GM12878 (cell line): ENCODE results near the gene EEF1A2. TPM values are rescaled to one million over a fixed set of nuclear protein-coding genes. Genes with fewer than 3 reads are reported as not detected.

Experiments
- ATAC-seq: fragments of 200-7000 bp; cut with Tn5 transposase; 3 replicates; pipeline ENCODE4 v1.9.1; 2020; ENCODE audit warnings: mild to moderate bottlenecking, moderate library complexity
- BruUV-seq: library from RNA; stranded (reverse); fragments of 400-500 nt; replicated peaks from 2 replicates; lab custom pipeline; 2021; lab: Mats Ljungman, UMichigan
- CTCF ChIA-PET: fragments of 300-600 bp; sonication (Branson Sonifier 250); formaldehyde crosslinking; extraction: SDS; loops from one replicate; lab custom pipeline; 2021; ENCODE audit warnings: inconsistent platforms; lab: Yijun Ruan, JAX
- POLR2A ChIA-PET: fragments of 350-600 bp; formaldehyde crosslinking; extraction: SDS; loops from one replicate; lab custom pipeline; 2021; ENCODE audit warnings: inconsistent platforms; lab: Charles Lee
- RAD21 ChIA-PET: fragments of 300-600 bp; sonication (Branson Sonifier 250); formaldehyde crosslinking; loops from one replicate; lab custom pipeline; 2023; ENCODE audit warnings: antibody characterized with exemption; ENCODE audit not compliant: unreplicated experiment; lab: Charles Lee
- SMC1A ChIA-PET: fragments of 300-600 bp; sonication (Branson Sonifier 250); formaldehyde crosslinking; loops from one replicate; lab custom pipeline; 2023; ENCODE audit not compliant: unreplicated experiment, uncharacterized antibody; lab: Charles Lee
- DNase-seq: peaks from one replicate; pipeline ENCODE4 v3.0.0-alpha.2; 2011; ENCODE audit warnings: low read depth, low spot score
- FAIRE-seq: peaks from 3 replicates; lab custom pipeline; 2011; peaks lifted over from hg19 to GRCh38; lab: Jason Lieb, UNC
- H2AFZ ChIP-seq: 2 replicates; pipeline ENCODE4 v1.6.0; 2011; ENCODE audit warnings: low read depth, low read length, control low read depth; ENCODE audit not compliant: control insufficient read depth
- H3K27ac ChIP-seq: 2 replicates; pipeline ENCODE4 v1.5.1; 2011; ENCODE audit warnings: control low read depth; ENCODE audit not compliant: control insufficient read depth, insufficient read depth
- H3K27me3 ChIP-seq, 2 experiments: replicated peaks in 1 of 2; 2 replicates each; pipeline versions ENCODE4 v1.6.0 to v1.6.1; 2011; ENCODE audit warnings: low read length in 1 of 2; ENCODE audit not compliant: control insufficient read depth in 2 of 2, insufficient read depth in 2 of 2
- H3K36me3 ChIP-seq, 2 experiments: 2 replicates each; pipeline ENCODE4 v1.5.1; 2011; ENCODE audit warnings: low read length in 1 of 2; ENCODE audit not compliant: control insufficient read depth in 2 of 2, insufficient read depth in 2 of 2
- H3K4me1 ChIP-seq: 2 replicates; pipeline ENCODE4 v1.6.1; 2011; ENCODE audit warnings: mild to moderate bottlenecking, low read length, moderate library complexity, mixed read lengths; ENCODE audit not compliant: control insufficient read depth, insufficient read depth
- H3K4me2 ChIP-seq: 2 replicates; pipeline ENCODE4 v1.6.0; 2011; ENCODE audit warnings: control low read depth; ENCODE audit not compliant: control insufficient read depth, insufficient read depth
- H3K4me3 ChIP-seq: fragments of 200-600 bp; sonication (generic); 2 replicates; pipeline ENCODE4 v1.5.1; 2016
- H3K79me2 ChIP-seq: 2 replicates; pipeline ENCODE4 v1.6.0; 2011; ENCODE audit warnings: low read length; ENCODE audit not compliant: control insufficient read depth, insufficient read depth
- H3K9ac ChIP-seq: 2 replicates; pipeline ENCODE4 v1.8.0; 2011; ENCODE audit warnings: low read length, control low read depth, mixed read lengths; ENCODE audit not compliant: control insufficient read depth, insufficient read depth
- H3K9me3 ChIP-seq: replicated peaks from 3 replicates; pipeline ENCODE4 v1.5.1; 2011; ENCODE audit warnings: mild to moderate bottlenecking, low read length; ENCODE audit not compliant: control insufficient read depth, insufficient read depth
- H4K20me1 ChIP-seq: 2 replicates; pipeline ENCODE4 v1.6.0; 2011; ENCODE audit not compliant: control insufficient read depth, insufficient read depth
- BACH1 ChIP-seq: fragments of 450-650 bp; IDR thresholded peaks from 2 replicates; pipeline ENCODE4 v1.6.1; 2017; ENCODE audit warnings: mild to moderate bottlenecking, borderline replicate concordance
- KAT2A ChIP-seq: conservative IDR thresholded peaks from 2 replicates; pipeline ENCODE4 v1.6.1; 2011; ENCODE audit warnings: low read depth, low read length; ENCODE audit not compliant: control insufficient read depth
- MLLT1 ChIP-seq: fragments of 450-650 bp; IDR thresholded peaks from 2 replicates; pipeline ENCODE4 v1.6.1; 2016; ENCODE audit warnings: mild to moderate bottlenecking
- POLR2A ChIP-seq: IDR thresholded peaks from 2 replicates; pipeline ENCODE4 v1.6.1; 2011; ENCODE audit warnings: low read depth, mild to moderate bottlenecking, low read length
- SMAD1 ChIP-seq: fragments of 450-650 bp; IDR thresholded peaks from 2 replicates; pipeline ENCODE4 v1.6.1; 2018; ENCODE audit warnings: mild to moderate bottlenecking, low read depth; ENCODE audit not compliant: partially characterized antibody
- WGBS: methylation state at CpG from one replicate; pipeline ENCODE4 v1.1.6; 2016; ENCODE audit warnings: low lambda C conversion rate; ENCODE audit not compliant: insufficient replicate concordance, insufficient coverage; ENCODE audit errors: missing lambda C conversion rate; 5-methylcytosine and 5-hydroxymethylcytosine counted together
- in situ Hi-C: fragments of 300-500 bp; cut with MboI; formaldehyde crosslinking; loops from 9 replicates; pipeline ENCODE4 v1.14.3; 2018; ENCODE audit warnings: mixed read lengths
- intact Hi-C: fragments of 100-400 bp; cut with micrococcal nuclease; formaldehyde crosslinking; loops from one replicate; pipeline ENCODE4 v1.14.2; 2022; ENCODE audit not compliant: unreplicated experiment
- polyA plus RNA-seq, 11 experiments: library from polyadenylated mRNA; depleted of rRNA in 4 of 11; unstranded in 6 of 11; stranded (reverse) in 5 of 11; fragments of >200 nt; fragmentation: Nextera tagmentation in 4 of 11; fragmentation: Illumina TruSeq in 1 of 11; extraction: Ambion mirVana in 4 of 11; extraction: Trizol in 1 of 11; gene quantifications; 1 replicate in 1 of 11; 2 replicates in 10 of 11; pipeline versions ENCODE4 v1.2.1 to v1.2.3, GENCODE V29; 2011 to 2016; ENCODE audit warnings: inconsistent platforms in 2 of 11, missing spikeins in 2 of 11, low read depth in 1 of 11
- total RNA-seq, 4 experiments: library from RNA; depleted of rRNA in 3 of 4; stranded (reverse); fragments of >200 nt in 3 of 4; fragmentation: Illumina TruSeq in 1 of 4; extraction: Trizol in 1 of 4; gene quantifications; 2 replicates each; pipeline versions ENCODE4 v1.2.1 to v1.2.3, GENCODE V29; 2013 to 2021

EEF1A2 gene
- total and polyA plus RNA-seq, 10 of the 15 experiments (the other 5 are each of a cell fraction or from before 2014, with no cell fraction given) = 0.56 TPM; not detected in 9

DNA sequence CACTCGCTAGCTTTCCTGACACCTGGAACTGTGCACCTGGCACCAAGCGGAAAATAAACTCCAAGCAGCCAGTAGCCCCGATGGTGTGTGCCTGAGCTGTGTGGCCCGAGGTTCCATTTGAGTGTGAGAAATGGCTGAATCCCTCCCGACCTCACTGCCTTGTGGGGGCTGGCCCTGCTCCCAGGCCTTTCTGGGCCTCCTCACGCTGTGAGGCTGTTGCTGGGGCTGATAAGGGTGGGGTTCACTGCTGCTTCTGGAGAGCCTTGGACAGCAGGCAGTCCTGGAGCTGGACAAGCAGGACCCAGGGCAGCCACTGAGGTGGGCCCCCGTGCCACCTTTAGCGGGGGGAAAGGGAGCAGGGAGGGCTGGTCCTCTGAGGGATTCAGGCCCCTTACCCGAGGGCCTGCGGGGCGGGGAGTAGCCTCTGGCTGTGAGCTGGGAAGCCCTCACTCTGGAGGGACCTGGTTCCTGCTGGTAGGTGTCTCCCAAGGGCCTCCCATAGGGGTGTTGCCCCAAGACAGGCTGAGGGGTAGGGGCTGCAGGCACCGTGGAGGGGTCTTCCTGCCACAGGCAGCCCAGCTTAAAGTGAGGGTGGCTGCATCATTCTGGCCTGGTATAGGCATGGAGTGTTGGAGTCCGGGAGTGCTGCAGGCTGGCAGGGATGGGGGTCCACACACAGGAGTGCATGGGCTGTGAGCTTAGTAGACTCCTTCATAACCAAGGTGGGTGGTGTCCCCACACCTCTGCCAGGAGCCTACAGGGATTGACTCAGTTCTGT is 23.4 kb upstream of the EEF1A2 start:
- intact Hi-C loops = no loop called here
- ATAC-seq (no peak), FAIRE-seq (no peak)
- Histone ChIP-seq H3K79me2 (peaks cover 8% of the 10 kb centered on the region), H3K27me3 (no peaks in the 10 kb centered on the region), H3K4me1 (peaks cover 4% of the 10 kb centered on the region), H3K4me2 (peak overlapping the region; percentile 42; the same call in 1 of the 2 replicates), H3K27ac (no peak overlapping the region), H4K20me1 (no peaks in the 10 kb centered on the region)
- ChIA-PET POLR2A (interaction anchor here (1.1 to 3.8 kb wide), 3 partner anchors 15 to 217 kb away, joined by 3 to 33 read pairs (median 3); partner anchors contain the start of genes HELZ2 and PTK6), RAD21 (interaction anchor here (2.4 kb wide), 1 partner anchor 15 kb away, joined by 20 read pairs; the partner anchor contains the start of gene PTK6)
- WGBS = 88% methylated on average over 13 of the region's 13 CpGs
- TF ChIP-seq BACH1 = peak; percentile 51; the same call in 1 of the 2 replicates
- TF ChIP-seq SMAD1 = no peak
- TF ChIP-seq KAT2A = no peak
- no peak for TF ChIP-seq MLLT1
- TF ChIP-seq POLR2A = peak; percentile 68
- TF ChIP-seq, all 136 proteins: peak for 2
- H3K36me3 ChIP-seq = peaks cover 0 to 2% of the 10 kb centered on the region in 2 experiments; a peak in 1 of 4 replicates
- no TSS peak for BruUV-seq
- H3K4me3 ChIP-seq = no peak overlapping the region
- peaks cover 4% of the 10 kb centered on the region; the same call in 2 of the 3 replicates for H3K9me3 ChIP-seq
- in situ Hi-C loops = no loop called here
- DNase-seq = no peak
- ChIA-PET CTCF (interaction anchor here (1.2 to 2.1 kb wide), 2 partner anchors 15 to 516 kb away, joined by 3 to 10 read pairs; partner anchors contain the start of gene PTK6), SMC1A (no interaction called here)
- H3K9ac ChIP-seq = no peak overlapping the region
- no peak overlapping the region for H2AFZ ChIP-seq
